ENCODE results near the gene LOXHD1.

The LOXHD1 gene

DNA sequence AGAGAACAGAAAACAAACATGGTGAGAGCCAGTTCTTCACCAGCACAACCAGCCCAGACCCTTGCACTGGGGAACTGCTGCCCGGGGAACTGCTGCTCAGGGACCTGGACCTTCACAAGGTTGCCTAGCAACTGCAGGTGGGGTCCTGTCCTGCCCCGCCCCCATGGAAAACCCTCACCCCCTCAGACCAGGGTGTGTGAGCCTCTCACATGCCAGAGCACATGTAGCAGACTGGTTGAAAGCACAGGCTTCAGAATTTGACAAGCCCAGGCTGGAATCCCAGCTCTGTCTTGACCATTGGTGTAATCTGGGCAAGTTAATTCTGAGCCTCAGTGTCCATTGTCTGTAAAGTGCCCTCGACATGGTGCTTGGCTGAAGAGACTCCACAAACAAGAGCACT is 118.6 kb downstream of the LOXHD1 start:
- DNase-seq: no peak

DNA sequence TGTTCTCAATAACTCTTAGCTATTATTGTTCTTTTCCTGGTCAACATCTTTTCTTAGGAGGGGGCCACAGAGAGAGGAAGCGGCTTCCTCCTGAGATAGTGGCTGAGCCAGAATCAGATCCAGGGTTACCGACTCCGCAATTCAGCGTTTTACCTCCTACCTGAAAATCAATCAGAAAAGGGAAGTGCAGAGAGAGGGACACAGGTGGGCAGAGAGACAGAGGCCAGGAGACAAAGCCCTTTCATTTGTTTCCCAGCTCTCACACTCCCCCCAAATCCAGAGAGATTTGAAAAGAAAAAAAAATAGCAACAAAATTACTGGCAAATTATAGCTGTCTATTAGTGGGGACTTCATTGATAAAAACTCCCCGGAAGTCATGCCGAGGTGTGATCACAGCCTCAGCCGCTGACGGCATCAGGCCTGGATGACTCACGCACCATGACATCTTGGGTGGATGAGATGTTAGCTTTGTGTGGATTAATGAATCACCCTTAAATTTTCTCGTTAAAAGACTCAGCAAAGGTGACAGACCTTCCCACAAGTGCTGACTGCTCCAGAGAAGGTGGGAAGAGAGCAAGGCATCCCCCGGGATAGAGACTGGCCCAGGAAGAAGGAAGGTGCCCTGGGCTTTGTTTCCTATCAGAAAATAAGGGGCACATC is 120.7 kb downstream of the LOXHD1 start:
- no peak for DNase-seq

DNA sequence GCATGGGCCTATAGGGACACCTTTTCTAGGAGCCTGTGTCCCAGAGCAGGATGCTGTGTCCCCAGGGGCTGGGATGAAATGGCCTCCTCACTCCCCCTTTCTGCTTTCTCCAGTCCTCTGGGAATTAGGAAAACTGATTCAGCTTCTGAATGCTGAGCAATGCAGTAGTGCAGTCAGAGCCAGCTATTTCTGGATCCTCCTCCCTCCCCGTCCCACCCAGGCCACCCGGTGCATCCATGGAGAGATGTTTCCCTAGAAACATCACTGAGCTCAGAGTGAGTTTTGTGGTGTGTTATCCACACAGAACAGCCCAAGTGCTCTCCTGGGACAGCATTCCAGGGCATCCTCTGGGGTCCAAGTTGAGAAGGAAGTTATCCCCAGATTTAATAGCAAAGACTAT is 125.5 kb downstream of the LOXHD1 start:
- DNase-seq: no peak

DNA sequence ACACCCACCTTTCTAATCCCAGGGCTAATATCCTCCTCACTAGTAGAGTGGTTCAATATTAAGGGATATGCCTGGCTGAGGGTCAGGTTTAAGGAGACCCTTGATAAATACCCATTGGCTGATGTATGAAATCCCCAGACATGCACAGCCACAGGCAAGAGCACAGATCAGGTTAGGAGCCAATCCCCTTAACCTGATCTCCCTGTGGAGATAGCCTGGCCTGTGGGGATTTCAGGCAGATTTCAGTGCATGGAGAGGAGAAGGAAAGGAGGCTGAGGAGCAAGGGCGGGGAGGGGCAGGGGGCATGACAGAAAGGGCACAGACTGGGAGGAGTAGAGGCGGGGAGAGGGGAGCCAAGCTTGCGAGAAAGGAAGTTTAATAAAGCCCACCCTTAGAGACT is 129.0 kb downstream of the LOXHD1 start:
- DNase-seq: no peak

DNA sequence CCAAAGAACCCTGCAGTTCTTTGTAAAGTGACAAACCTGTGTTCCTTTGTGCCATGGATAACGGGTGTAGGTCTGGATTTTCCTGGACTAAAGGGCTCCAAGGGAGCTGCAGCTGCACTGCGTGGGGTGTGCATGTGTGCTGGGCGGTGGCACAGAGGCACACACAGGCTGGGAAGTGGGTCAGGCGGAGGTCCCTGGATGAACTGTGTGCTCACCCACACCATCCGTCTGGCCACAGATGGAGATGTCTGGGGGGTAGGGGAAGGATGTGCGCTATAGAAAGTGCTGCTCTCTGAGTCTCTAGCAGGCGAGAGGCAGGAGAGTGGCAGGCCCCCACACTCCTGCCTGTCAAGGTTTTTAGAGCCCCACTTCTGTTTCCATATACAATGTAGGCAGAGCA is 137.2 kb downstream of the LOXHD1 start:
- DNase-seq: no peak

DNA sequence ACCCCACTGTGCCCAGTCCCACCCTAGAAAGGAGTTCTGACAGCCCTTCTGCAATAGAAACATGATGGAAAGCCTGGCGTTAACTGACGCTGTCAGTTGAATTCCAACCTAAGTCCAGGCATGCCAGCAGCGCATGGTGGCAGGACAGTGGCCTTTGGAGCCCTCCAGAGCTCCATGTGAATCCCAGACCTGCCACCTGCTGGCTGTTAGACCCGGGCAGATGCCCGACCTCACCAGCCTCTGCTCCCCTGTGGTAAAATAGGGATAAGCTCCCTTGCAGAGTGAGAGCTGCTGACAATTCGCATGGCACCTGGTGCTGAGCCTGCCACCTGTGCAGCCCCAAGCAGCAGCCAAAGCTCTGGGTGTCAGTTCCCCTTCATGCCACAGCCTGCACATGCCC is 138.6 kb downstream of the LOXHD1 start:
- DNase-seq: no peak

DNA sequence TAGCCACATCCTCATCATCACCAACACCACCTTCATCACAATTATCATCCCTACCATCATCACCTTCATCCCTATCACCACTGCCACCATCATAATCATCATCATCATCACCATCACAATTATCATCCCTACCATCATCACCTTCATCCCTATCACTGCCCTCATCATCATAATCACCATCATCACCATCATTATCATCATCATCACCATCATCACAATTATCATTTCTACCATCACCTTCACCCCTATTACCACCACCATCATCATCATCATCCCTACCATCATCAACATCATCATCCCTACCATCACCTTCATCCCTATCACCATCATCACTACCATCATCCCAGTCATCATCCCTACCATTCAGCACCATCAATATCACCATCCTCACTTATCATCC is 140.5 kb downstream of the LOXHD1 start:
- DNase-seq: no peak

DNA sequence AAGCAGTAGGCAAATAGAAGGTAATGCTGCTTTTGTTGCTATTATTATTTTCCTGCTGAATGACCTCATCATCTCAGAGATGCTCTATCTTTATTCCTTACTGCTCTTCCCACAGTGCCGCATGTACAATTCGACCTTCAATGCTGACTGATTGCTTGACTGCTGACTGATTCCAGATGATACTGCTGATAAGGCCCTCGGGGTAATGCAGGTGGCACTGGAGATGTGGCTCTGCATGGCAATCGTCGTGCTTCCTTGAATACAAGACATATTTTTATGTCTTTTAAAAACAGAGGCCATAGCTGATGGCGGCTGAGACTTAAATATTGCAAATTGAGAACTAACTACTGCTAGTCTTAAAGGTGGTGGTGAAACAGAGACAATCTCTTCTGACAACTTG is 146.6 kb downstream of the LOXHD1 start:
- DNase-seq: no peak

DNA sequence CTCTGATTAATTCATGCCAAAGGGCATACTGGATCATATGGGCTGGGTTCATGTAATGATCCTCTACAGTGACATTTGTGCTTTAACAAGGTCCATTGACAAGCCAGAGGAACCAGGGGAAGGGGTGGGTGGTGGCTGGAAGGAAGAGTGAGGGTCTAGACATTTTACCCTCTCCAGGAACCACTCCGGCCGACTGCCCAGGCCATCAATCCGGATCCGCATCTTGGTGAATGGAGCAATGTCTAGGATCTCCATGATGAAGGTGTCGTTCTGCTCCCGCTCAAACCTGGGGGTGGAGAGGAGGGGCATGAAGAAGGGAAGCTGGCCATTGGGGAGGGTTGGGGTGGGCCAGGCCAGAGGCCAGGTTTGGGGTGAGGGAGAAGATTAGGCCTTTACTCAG is 147.5 kb downstream of the LOXHD1 start:
- no peak for DNase-seq

DNA sequence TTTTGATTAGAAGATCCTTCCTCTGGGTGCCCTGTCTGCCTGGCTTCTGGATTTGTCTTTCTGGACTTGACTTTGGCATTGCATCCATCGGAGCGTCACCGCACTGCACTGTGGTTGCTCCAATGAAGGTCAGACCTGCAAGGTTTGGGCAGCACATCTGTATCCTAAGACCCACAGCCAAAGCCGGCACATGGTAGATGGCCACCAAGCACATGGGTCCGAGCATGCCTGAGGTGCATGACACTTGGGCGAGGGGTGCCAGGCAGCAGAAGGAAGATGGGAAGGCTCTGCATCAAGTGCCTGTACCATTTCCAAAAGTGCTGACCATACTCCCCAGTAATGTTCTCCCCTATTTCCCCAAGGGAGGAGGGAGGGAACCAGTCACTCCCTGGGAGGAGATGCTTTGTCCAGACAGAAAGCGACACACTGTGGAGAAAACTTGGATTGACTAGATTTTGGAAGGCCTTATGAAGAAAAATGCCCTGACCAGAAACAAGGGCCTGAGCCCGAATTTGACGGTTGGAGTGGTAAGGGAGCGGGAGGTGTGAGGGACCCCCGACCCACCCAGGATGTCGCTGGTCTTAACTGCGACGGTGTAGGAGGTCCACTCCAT is 149.9 kb downstream of the LOXHD1 start:
- no peak for DNase-seq

DNA sequence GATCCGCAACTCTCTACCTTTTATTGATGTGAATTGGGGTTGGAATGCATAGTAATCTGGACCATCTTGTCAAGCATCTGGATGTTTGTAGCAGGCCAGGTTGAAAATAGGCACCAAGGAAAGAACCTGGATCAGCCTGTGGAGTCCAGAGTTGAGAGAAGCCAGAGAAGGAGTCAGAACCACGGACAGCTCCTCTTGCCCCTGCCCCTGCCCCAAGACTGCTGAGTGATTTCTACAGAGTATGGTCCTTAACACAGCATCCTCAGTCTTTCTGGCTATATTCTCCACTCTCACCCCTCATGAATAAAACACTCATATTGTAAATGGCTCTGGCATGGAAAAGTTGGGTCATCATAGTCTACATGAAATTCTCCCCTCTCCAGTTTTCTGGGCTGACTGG is 154.6 kb downstream of the LOXHD1 start:
- no peak for DNase-seq

DNA sequence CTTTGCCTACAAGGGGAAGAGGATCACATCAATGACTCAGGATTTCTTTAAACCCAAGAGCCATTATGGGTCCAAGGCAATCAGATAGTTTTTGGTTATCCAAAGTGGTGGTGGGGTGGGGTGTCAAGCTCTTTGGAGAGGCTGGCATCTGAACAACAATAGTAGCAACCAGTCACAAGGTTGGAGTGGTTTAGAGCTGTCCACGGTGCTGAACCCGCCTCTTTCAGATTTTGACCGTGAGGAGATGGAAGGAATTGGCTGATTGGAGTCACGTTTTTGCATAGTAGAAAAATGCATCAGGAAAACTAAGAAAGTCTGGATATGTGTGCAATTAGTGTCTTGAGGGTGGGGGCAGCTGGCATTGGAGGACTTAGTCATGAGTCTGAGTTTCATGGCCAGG is 159.9 kb downstream of the LOXHD1 start:
- no peak for DNase-seq

DNA sequence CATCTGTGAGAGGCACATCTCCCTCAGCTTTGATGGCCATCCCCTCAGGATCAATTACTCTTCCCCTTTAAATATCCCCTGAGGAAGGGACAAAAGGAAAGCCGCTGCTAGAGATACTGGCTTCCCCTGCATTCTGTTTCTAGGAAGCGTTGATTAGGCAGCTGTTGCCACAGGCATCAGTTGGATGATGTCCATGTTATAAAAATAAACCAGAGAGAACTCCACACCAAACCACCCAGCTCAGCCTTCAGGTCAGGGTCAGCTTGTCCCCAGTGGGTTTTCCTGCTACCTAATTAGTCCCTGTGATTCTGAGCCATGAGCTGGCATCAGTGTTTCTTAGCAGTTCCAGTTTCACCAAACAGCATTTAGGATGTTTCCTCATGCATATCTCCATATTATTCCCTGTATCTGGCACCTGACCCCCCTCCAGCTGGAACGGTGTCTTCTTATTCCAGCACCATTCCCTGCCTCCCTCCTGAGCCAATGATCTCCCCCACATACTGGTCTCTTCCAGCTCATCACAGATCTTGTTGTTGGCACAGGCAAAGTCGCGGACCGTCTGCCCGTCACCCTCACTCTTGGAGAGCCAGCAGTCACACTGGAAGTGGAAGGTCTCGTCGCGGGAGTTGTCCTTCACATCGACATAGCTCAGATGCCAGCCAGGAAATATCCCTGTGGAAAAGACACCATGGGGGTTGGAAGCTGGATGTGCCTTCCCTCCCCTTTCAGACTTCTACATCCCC is 168.4 kb downstream of the LOXHD1 start:
- DNase-seq: no peak

DNA sequence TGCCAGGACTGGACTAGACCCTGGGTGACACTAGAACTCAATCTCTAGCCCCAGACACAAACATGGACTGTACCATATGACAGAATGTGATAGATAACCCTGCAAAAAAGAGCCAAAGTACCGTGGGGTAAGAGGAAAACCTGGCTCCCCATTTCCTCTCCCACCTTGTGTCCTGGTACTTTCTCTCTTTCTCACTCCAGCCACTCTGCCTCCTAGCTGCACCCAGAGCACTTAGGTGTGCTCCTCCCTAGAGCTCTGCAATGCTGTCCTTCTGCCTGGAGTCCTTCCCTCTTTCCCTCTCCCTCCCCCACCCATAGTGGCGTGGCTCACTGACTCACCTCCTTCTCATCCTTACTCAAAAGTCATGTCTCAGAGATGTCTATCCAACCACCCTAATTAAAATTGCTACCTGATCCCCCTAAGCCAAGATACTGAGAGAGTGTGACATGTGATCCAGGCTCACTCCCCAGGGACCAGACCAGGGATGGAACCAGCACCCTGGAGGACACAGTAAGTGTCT is 171.3 kb downstream of the LOXHD1 start:
- DNase-seq: no peak

DNA sequence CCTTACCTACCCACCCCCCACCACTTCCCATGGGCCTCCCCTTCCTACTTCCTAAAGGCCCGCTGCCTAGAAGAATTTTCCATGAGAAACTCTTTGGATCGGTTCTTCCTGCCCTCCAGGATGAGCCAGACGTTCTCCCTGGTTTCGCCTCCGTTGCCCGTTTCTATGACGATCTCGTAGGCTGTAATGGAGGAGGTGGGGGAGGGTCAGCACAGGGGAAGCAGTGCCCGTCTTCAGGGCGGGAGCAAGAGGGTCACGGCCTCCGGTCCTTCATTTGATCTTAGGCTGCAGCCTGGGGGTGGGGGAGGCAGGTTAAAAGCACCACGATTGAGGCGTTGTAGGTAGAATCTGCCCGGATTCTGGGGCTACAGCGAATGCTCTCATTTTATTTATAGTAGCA is 172.0 kb downstream of the LOXHD1 start:
- DNase-seq: no peak

DNA sequence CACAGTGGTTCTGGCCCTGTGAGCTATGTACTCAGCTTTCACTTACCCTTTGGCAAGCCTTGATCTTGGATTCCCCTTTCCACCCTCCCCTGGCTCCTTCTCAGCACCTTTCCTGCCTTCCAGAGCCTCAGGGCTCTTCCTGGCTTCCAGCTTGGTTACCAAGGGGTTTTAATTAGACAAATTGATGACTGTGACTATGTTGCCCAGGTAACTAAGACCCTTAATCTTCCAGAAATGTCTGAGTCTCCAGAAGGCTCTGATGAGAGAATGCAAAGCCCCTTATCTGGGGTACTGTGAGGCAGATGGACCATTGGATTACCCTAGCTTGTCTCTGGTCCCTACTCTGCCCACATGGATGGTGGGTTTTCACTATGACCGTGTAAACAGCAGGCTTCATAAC is 174.2 kb downstream of the LOXHD1 start:
- no peak for DNase-seq

DNA sequence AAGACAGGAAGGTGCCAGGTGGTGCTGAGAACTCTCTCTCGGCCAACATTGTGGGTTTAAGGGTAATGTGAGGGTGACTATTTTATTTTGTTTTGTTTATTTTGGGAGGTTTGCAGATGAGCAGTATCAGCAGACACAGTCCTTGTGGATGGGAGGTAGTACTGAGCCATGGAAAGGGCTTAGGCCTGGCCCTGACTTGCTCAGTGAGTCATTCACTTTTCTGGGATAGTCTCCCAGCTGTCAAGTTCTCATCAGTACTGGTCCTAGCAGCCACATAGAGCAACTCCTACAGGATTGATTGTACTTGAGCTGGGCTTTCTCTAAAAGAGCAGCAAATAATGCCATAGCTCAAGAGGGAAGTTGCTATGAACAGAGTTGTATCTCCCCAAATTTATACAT is 175.2 kb downstream of the LOXHD1 start:
- no peak for DNase-seq

DNA sequence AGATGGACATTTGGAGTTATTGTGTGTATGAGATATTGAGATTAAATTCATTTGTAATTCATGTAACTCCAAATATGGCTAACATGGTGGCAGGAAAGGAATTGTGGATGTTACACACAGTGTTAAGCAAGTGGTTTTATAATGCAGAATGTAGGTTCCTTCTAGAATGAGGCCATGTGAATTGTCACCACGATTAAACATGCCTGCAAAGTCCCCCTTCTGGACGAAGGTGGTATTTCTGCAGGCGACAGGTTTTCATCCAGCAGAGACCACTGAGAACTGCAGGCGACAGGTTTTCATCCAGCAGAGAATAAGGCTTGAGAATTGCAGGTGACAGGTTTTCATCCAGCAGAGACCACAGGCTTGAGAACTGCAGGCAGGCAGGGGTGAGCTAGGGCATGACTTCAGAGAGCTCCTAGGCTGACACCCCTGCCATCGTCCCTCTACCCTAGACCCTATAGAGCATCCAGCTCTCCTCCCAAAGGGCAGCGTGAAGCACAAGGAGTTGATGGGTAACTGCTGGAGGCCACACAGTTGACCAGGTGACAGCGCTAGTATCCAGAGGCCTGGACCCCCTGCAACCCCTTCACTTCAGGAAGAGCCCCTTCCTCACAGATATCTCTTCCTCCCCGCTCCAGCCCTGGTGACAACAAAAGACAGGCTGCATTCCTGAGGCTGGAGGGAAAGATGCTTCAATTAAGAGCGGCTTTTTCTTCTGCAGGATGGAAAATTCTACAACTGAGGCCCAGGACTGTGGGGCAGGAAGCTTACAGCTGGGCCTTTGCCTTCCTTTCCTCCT is 175.8 kb downstream of the LOXHD1 start:
- DNase-seq: no peak

DNA sequence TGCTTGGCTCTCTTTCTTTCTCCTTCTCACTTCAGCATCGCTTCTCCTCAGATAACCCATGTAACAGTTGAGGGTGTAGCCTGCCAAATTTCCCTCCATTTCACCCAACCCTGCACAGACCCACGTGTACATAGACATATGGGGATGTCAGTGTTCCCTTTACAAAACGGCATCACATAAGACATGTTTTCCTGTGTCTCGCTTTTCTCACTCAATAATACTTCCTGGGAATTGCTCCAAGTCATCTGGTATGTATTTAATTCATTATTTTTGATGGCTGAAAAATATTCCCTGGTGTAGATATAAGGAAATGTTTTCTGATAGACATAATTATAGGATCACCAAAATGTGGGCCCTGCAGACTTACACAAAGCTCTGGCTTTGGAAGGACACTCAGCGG is 176.8 kb downstream of the LOXHD1 start:
- no peak for DNase-seq

DNA sequence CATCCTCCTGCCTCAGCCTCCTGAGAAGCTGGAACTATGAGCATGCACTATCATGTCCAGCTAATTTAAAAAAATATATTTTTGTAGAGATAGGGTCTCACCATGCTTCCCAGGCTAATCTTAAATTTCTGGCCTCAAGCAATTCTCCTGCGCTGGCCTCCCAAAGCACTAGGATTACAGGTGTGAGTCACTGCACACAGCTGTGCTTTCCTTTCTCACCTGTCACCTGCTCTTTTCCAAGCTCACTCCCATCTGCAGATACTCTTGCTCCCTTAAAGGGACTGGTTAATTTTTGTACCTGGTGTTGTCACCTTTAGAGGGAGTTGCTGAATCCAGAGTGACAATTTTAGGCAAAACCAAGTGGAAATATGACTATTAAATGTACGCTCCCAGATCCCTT is 178.2 kb downstream of the LOXHD1 start:
- no peak for DNase-seq

DNA sequence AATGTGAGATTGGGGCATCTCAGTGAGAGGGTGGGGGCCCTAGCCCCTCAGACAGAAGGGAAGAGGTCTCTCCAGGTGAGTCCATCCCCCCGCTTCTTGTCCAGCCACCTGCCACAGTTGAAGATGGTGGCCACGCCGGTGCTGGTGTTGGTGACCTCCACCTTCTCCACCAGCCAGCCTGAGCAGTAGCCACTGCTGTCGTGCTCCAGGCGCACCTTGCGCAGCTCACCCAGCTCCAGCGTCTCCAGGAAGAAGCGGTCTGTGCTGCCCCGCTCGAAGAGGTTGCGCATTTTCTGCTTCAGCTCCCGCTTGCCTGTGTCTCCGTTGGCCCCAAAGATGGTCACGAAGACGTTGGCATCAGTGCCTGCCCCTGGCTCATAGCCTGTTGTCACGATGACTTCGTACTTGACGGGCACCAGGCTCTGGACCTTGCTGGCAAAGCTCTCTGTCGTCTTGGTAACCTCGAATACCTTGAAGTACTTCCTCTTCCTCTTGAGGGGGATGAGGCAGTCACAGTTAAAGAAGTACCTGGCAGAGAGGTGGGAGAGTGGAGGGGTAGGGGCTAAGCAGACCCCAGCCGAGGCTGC is 179.5 kb downstream of the LOXHD1 start:
- no peak for DNase-seq

DNA sequence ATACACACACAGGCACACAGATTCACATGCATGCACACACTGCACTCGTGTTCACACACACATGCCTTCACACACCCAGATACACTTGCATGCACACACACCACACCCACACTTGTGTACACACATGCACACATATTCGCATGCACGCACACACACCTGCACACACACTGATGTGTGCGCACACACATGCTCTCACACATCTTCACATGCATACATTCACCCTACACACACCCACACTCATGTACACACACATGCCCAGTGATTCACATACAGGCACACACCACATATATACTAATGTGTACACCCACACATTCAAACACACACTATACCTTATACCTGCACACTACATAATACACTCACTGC is 181.6 kb downstream of the LOXHD1 start:
- DNase-seq: no peak

All from NCI-H2081 treated with DMSO at 0.1 percent for 48 hours (cell line).